GM06990 (cell line): ENCODE results near the gene HLA-B.
"Not testable (repeated sequence)": the region's sequence is repeated elsewhere in the genome, so short reads cannot be mapped to it uniquely, and the experiment has no call there.

Source experiments
- DNase-seq: peaks from one replicate; pipeline ENCODE4 v3.0.0-alpha.2; 2011; ENCODE audit not compliant: insufficient read length; ENCODE audit errors: extremely low read depth
- H3K27me3 ChIP-seq: replicated peaks from 2 replicates; pipeline ENCODE4 v1.6.0; 2011; ENCODE audit warnings: low read length; ENCODE audit not compliant: control insufficient read depth, insufficient read depth
- H3K36me3 ChIP-seq: 2 replicates; pipeline ENCODE4 v1.5.1; 2011; ENCODE audit warnings: low read length; ENCODE audit not compliant: control insufficient read depth, insufficient read depth
- H3K4me3 ChIP-seq: replicated peaks from 2 replicates; pipeline ENCODE4 v1.5.1; 2011; ENCODE audit warnings: low read depth, mild to moderate bottlenecking, control low read depth, low read length
- CTCF ChIP-seq: IDR thresholded peaks from 2 replicates; pipeline ENCODE4 v1.5.1; 2011; ENCODE audit warnings: low read length, control low read depth, mild to moderate bottlenecking, inconsistent platforms; ENCODE audit not compliant: insufficient read depth, poor library complexity, severe bottlenecking

Gene HLA-B

GRCh38 chr6:31356946-31357466 lies at the start of gene HLA-B:
TSS of gene HLA-B (minus strand) at chr6:31357179. CDS start at chr6:31357158, 21 bp downstream.
- H3K27me3 ChIP-seq, result no peaks in the 10 kb centered on the region
- no peak for TF ChIP-seq CTCF
- DNase-seq, result peak; percentile 88

GRCh38 chr6:31405996-31406395 lies 49.0 kb upstream of the HLA-B start:
- no peak overlapping the region for H3K4me3 ChIP-seq
- DNase-seq, result no peak
- peaks cover under 1% of the 10 kb centered on the region; the same call in 1 of the 2 replicates for H3K36me3 ChIP-seq
- H3K27me3 ChIP-seq, result no peaks in the 10 kb centered on the region
- no peak for TF ChIP-seq CTCF

More at GRCh38 chr6:31356946-31357466, at the start of gene HLA-B:
- H3K4me3 ChIP-seq, result peak within 1 kb of the TSS; percentile 88
- peaks cover 29% of the 10 kb centered on the region for H3K36me3 ChIP-seq

GRCh38 chr6:31404061-31404364 lies 47.0 kb upstream of the HLA-B start:
- H3K27me3 ChIP-seq, DNase-seq, H3K36me3 ChIP-seq: not testable (repeated sequence)
- peak overlapping the region; percentile 90 for H3K4me3 ChIP-seq

- Histone ChIP-seq H3K36me3 (no peaks in the 10 kb centered on the region), H3K4me3 (peak within 1 kb of the TSS; percentile 90)
- DNase-seq, result peak; percentile 74
Observed at GRCh38 chr6:31403283-31404060, 46.5 kb upstream of the HLA-B start, which contains the start of gene MICA. TSS of gene MICA (plus strand) at chr6:31403595. CDS start at chr6:31403633, 38 bp downstream.

GRCh38 chr6:31402324-31403282 lies 45.6 kb upstream of the HLA-B start:
- Histone ChIP-seq H3K4me3 (peak overlapping the region; percentile 90), H3K27me3 (no peaks in the 10 kb centered on the region), H3K36me3 (no peaks in the 10 kb centered on the region)
- peak; percentile 15 for TF ChIP-seq CTCF
- no peak for DNase-seq

More at GRCh38 chr6:31403283-31404060, 46.5 kb upstream of the HLA-B start, which contains the start of gene MICA:
- no peaks in the 10 kb centered on the region for H3K27me3 ChIP-seq
- TF ChIP-seq CTCF, result no peak
